Stimulated activated CD8-positive, alpha-beta memory T cell treated with anti-CD3 and anti-CD28 coated beads, Interleukin-4, amount 100 ng/mL, for 1 hour (primary cell): Measurements from ENCODE around the gene ARNT2.

ENCODE experiments used
- DNase-seq, 2 donors: peaks; one replicate each; pipeline ENCODE4 v3.0.0-alpha.2; 2020; ENCODE audit warnings: low read depth in 2 of 2, low spot score in 1 of 2

ARNT2 gene

DNA sequence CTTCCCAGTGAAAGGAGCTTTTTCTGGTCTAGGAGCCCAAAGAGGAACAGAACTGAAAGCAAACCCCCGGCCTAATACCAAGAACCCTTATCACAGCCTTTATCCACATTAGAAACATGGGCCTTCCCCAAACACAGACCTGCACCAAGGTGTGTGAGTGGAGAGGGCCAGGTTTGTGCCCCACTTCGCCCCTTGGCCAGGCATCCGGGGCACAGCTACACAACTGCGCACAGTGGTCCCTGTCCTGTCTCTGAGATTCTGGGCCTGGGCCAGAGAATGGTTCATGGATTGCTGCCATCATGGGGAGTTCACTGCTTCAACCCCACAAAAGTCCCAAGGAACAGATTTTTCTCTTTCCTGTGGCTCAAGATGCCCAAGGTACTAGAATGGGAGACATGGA, 165.5 kb downstream of the ARNT2 start:
- no peak for DNase-seq

GRCh38 chr15:80570553-80570952, 166.4 kb downstream of the ARNT2 start:
- no peak for DNase-seq

DNA sequence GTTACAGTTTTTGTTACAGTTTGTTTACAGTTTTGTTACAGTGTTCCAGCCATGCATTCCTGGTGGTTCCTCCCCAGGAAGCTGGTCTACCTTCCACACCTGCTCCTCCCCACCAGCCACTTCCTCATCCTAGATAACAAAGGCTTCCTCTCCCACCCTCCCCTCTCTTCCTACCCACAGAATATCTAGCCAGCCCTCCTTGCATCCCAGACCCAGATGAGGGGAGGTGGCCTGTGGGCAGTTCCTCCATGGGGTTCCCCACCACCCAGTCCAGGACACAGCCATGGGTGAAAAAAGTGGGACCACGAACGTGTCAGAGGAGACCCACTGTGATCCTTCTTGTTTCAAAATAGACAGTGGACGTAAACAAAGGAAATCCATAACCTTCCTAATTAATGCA, 168.2 kb downstream of the ARNT2 start:
- DNase-seq: no peak

DNA sequence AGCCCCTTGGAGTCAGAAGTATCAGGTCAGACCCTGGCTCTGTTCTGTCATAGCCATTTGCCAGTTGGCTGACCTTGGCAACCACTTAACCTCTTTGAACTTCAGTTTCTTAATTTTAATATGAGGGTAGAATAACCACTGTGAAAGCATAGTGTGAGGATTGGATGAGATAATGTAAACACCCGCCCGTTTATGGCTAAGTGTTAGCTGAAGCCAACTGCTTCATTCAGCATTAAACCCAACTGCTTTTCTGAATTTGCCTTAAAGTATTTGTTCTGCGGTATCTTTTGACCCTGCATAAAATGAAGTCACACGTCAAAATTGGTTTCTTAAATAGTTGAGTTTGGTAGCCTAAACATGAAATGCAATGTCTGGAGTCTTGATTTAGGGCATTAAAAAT, 169.4 kb downstream of the ARNT2 start:
- no peak for DNase-seq

- no peak for DNase-seq
These were observed 170.4 kb downstream of the ARNT2 start for GRCh38 chr15:80574590-80574989.

- DNase-seq: no peak
These were observed 172.4 kb downstream of the ARNT2 start for GRCh38 chr15:80576519-80577090.

DNA sequence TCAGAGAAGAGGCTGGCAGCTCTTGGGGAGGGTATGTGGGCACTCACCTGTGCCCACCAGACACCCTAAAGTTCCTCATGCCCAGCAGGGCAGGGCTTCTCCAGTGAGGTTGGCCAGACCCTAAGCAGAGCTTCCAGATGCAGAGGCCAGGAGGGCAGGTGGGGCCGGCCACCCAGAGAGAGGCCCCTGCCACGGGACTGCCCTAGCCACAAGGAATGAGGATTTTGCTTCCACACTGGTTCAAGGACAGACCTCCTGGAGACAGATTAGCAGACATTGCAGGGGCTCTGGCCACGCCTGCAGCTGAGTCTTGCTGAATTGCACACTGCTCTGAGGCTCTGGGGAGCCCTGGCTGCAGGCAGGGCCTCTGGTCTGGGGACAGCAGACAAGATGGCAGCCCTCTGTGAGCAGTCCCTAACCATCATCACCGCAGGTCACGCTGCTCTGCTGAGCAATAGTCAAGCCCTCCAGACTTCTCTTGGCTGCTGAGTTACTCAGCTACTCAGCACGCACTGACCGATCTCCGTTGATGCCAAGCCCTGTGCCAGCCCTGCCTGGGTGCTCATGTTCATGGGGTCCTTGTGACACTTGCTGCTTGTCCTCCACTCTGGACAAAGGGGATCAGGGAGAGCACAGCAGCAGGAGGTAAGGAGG, 173.5 kb downstream of the ARNT2 start:
- DNase-seq: no peak

DNA sequence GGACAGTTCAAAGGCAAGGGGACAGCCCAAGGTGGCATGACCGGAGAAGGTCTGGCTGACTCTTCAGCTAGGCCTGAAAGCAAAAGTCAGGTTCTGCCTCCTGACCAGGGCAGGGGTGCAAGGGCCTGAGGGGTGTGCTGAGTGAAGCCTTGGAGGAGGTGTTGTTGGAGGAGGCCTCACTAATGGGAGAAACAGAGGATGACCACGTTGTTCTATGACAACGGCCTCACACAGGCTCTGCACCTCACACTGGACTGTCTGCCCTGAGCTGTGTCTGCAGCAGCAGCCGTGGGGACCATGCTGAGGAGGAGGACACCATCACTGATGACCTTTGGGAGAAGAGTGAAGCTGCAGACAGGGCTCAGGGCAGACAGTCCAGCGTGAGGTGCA, 174.0 kb downstream of the ARNT2 start:
- DNase-seq: no peak

DNA sequence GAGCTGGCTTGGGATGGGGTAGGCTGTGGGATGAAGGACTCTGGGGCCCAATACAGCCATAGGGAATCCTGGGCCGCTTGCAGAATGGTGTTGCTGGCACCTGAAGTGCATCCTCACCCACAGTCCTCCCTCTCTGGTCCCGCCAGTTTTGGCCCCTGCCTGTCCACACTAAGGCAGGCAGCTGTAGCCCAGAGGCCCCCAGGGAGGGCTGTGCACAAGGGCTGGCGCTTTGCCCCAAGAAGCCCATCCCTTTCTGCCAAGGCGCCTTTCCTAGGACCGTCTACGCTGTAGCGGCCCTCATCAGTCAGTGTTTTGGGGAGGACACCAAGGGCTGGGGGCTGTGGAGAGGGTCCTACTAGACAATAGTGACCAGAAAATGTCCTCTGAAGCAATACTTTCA, 174.7 kb downstream of the ARNT2 start:
- DNase-seq: no peak

GRCh38 chr15:80579611-80580010, 175.4 kb downstream of the ARNT2 start:
- no peak for DNase-seq

- no peak for DNase-seq
These were observed 175.9 kb downstream of the ARNT2 start for GRCh38 chr15:80580106-80580505.

GRCh38 chr15:80580536-80581260, 176.5 kb downstream of the ARNT2 start:
- DNase-seq: no peak

DNA sequence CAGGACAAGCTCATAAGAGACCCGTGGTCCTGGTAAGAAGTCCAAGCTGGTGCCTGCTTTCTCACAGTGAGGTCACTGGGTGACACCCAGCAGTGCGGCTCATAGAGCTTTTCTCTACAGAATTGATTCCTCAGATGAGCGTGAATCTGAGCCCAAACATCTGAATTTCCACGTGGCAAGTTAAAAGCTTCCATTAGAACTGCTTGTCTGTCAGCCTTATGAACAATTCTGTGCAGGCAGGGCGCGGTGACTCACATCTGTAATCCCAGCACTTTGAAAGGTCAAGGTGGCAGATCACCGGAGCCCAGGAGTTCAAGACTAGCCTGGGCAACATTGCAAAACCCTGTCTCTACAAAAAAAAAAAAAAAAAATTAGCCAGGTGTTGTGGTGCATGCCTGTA, 177.8 kb downstream of the ARNT2 start:
- no peak for DNase-seq

DNA sequence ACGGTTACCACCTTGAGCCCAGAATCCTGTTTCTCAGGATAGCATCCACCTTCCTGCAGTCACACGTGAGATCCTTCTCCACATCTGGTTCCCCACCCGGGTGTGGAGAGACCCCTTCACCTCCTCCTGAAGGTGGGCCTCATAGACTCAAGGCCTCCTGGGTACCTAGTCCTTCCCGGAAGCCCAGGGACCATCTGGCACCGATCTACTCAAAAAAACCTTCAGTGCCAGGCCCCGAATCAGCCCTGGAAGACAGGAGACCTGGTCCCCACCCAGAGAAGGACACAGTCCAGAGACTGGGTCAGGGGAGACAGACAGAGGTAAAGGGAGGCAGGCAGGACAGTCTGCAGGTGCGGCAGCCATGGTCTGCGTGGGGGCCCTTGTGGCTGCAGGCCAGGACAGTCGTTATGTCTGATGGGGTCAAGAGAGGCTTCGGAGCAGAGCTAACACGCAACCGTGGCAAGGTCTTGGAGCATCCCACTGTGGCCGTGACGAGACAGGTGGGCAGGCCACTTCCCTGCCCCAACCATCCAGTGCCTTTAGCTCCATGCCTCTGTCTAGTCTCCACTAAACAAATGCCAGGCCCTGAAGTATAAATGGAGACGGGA, 178.7 kb downstream of the ARNT2 start:
- no peak for DNase-seq

GRCh38 chr15:80584561-80584964, 180.4 kb downstream of the ARNT2 start:
- no peak for DNase-seq

DNA sequence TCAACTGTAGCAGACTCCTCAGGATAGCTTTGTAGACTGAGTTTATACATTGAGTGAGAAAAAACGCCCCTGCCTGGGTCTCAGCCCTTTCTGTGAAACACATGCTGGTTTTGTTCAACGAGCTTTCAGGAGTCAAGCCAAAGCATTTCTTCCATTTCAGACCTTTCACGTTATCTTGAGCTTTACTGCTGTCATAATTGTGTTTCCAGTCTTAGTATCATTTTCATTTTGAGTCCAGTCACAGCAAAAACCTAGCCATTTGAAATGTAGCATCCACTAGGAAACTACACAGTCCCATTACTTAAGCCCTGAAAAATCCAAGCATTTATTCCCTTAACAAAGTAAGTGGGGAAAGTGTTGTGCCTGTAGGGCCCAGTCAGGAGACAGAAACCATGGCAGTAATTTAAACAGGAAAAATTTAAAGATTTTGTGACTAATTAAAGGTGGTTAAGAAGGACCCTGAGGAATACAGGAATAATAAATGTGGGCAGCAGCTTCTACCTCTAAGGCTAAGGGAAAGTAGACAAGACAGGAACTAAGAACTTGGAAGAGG, 180.9 kb downstream of the ARNT2 start:
- no peak for DNase-seq

DNA sequence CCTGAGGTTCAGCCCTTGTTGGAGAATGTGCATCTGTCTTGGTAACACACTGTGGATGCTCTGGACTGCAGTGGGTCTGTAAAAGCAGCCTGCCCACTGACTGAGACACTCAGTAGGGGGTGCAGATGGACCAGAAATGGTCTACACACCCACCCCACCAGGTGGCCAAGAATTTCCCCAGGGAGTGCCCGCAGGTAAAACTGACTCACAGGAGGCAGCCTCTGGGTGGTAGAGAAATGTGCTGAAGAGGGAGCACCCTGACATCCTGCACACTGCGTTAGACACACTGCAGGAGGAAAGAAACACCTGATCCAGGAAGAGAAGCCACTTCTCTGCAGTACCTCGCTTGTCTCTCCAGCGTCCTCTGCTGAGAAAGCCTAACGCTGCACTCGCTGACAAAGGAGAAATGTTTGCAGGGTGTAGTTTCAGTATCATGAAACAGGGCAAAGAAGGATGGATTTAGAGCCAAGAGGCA, 181.4 kb downstream of the ARNT2 start:
- DNase-seq: no peak

DNA sequence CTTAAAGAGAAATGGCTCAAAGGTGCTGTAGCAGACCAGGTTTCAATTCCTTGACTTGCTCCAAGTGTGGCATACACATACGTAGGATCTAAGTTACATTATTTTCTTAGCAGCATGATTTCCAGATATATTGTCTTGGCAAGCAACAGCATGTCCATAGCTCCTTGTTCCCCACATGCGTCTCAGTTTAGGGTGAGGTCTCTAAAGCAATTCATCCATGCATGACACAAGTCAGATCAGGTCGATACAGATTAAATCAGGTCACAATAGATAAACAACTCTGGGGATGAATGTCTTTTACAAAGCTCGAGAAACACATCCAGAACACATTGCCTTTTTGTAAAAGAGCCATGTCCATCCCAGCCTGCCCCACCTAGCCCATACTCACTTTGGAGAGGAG, 182.0 kb downstream of the ARNT2 start:
- DNase-seq: no peak

DNA sequence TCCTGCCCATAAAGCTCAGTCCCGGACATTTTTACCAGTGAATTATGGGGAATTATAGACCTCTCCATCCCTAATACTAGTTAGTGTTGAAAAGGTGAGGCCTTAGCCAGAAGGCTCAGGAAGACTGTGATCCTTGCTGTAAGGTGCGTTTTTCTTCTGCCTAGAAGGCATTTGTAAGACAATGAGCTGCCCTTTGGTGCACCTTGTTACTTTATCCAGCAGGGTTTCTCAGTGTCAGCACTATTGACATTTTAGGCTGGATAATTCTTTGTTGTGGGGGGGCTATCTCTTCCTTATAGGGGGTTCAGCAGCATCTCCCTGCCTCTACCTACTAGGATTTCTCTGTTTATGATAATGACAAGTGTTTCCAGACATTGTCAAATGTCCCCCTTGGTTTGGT, 182.8 kb downstream of the ARNT2 start:
- DNase-seq: no peak

DNA sequence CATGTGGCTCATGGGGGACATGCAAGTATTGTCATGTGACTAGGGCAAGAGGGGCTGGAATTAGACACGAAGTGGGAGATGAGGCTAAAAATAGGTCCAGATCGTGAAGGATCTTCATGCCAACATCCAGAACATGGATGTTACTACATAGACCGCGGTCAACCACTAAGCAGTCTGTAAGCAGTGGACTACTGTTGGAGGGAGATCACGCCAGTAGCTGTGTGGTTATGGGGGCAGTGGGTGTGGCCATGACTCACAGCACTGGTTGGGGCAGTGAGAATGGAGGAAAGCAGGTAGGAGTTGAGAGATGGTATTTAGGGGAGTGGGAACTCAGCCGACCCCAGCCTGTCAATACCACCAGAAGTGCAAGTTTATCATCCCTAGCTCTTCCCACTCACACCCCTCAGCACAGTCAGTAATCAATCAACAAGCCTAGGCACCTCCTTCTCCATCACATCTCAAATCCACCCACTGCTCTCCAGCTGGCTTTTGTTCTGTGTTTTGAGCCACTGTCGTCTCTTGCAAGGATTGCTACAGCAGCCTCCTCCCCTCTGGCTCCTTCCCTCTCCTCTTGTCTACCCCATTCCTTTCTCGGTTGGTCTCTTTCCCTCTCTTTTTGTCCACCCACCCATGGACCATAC, 183.8 kb downstream of the ARNT2 start:
- no peak for DNase-seq

DNA sequence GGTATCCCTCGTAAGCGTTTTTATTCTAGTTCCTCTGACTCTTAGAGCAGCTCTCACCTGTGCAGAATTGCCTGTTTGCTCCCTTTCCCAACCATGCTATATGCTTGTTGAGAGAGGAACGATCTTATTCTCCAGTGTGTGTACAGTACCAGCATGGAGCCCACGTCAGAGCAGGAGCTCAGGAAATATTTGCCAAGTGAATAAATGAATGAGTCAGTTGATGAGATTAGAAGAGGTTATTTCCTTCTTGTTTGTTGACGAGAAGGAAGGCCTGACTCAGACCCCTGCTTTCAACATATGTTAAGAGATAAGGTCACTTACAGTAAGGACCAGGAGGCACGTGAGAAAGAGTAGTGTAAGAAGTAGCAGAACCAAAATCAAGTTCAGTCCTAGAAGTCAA, 184.6 kb downstream of the ARNT2 start:
- no peak for DNase-seq
